ENCODE data around the gene OR52R1.
"Not testable (repeated sequence)": the region's sequence is repeated elsewhere in the genome, so short reads cannot be mapped to it uniquely, and the experiment has no call there.

Gene OR52R1

DNA sequence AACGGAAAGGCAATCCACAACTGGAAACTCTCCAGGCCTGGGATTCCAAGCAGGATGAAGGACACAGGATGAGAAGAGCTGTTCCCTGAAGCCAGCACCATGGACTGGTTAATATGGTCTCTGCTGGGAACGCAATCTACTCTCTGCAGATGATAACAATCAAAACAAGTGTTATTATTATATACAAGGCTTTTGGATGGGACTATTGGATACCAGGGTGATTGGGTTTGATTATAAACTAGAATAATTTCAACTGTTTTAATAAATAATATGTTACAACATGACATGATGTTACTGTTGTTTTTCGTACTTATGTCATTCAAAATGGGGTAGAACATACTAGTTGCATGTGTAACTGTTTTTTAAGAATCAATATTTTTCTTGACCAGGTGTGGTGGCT lies at the start of gene OR52R1:
Gene OR52R1 (minus strand): TSS at position 101 of the 400 bp plus-strand sequence. CDS start 0 bp downstream, at position 101.
- no peak for DNase-seq (ENCODE audit: low read depth, low spot score)

GRCh38 chr11:4851033-4851432 lies 46.9 kb upstream of the OR52R1 start:
- DNase-seq (ENCODE audit: low read depth, low spot score): no peak

DNA sequence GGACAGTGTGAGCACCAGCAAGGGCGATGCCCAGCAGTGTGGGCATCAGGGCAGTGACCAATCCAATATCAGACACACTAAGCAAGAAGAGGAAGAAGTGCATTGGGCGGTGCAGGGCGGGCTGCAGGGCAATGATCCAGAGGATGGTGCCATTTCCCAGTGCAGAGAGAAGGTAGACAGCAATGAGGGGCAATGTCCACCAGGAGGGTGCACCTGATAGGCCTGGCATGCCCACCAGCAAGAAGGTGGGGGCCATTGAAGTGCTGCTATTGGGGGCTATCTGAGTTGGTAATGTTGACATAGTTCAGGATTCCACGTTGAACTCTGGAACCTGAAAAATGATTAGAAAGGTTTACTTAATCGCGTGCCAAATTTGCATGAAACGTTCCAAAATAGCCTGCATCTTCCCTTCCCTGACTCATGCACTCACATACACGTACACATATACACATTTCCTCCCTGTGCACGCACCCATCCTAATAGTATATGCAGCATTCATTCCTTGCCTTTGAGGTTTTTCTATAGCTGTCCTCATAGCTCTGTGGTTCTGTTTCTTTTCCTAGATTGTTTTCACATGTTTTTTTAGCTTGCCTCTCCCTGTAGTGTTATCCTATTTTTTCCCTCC lies 44.8 kb upstream of the OR52R1 start, which contains the start of gene OR51S1:
Gene OR51S1 (minus strand): TSS at position 301 of the 625 bp plus-strand sequence. CDS start 0 bp downstream, at position 301.
- DNase-seq (ENCODE audit: low read depth, low spot score): no peak

DNA sequence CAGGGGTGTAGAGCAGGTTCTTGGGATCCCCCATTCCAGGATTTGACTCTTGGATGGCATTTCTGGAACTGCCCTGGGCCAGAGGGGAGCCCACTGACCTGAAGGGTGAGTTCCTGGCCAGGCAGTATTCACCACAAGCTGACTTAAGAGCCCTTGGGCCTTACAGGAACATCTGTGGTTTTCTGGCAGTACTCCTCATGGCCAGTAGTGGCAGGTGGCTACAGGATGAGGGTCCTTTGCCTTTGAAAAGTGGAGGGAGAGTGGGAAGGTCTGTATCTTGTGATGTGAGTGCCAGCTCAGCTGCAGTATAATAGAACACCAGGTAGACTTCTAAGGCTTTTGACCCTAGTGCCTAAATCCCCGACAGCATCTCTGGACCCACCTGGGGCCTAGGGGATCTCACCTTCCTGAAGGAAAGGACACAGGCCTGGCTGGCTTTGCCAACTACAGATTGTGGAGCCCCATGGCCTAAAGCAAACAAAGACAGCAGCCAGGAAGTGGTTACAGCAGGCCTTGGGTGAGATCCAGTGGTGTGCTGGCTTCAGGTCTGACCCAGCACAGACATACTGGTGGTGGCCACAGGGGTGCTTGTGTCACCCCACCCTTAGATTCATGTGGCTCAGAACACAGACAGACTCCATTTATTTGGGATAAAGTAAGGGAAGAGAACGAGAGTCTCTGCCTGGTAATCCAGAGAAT lies 35.8 kb upstream of the OR52R1 start:
- DNase-seq (ENCODE audit: low read depth, low spot score): no peak

GRCh38 chr11:4830909-4831308 lies 26.7 kb upstream of the OR52R1 start:
- no peak for DNase-seq (ENCODE audit: low read depth, low spot score)

DNA sequence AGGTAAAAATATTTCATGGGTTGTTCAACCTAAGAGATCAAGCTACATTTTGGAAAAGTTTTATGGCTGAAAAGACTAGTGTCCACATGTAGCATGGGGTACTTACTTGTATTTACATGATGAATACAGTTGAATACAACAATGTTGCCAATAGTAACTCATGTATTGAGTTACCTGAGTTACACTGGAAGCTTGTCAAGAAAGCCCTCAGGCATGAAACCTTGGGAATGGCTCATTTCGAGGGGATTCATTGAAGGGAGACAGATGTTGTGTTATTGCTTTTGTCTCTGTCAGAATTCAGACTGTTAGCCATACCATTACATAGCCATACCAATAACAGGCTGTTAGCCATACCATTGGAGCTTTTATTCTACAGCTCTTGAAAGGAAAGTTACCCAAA lies 26.2 kb upstream of the OR52R1 start:
- no peak for DNase-seq (ENCODE audit: low read depth, low spot score)

DNA sequence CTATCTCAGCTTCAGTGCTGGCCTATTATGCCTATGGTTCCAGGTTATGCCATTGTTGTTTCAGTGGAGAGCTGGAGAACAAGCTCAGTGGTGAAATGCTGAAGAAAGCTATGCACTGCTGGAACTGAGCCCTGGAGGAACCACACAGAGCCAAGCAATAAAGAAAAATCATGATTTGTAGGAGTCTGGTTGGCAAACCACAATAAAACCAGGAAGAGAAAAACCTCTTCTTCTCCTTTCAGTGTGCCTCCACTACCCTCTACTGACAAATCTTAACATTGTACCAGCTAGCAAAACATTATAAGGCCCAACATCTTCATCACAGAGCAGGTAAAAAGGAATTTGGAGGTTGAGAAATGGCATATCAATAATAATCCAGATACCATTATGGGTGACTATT lies 22.2 kb upstream of the OR52R1 start:
- no peak for DNase-seq (ENCODE audit: low read depth, low spot score)

GRCh38 chr11:4825132-4825531 lies 21.0 kb upstream of the OR52R1 start:
- no peak for DNase-seq (ENCODE audit: low read depth, low spot score)

GRCh38 chr11:4821021-4821420 lies 16.8 kb upstream of the OR52R1 start, which contains the start of gene OR51F2:
TSS of gene OR51F2 (plus strand) at chr11:4821321. CDS start at chr11:4821422, 101 bp downstream.
- DNase-seq (ENCODE audit: low read depth, low spot score): no peak

- DNase-seq (ENCODE audit: low read depth, low spot score): no peak
These were observed 5.1 kb upstream of the OR52R1 start for GRCh38 chr11:4809246-4809645.

DNA sequence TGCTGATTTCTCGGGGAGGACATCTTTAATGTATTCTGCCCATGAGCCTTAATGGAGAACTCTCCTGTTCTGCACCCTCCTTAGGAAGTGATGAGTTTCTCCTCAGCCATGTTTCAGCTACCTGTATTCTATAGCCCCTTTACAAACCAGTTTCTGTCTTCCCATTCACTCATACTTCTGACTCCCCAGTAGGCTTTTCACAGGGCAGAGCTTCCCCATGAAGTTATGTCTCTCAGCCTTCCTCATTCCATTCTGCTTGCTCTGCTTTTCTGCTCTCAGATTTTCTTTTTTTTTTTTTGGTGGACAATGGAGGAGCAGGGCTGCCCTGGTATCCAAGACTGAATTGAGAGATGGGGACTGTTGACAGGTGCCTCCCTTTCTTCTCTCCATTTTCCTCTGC lies 4.3 kb upstream of the OR52R1 start:
- no peak for DNase-seq (ENCODE audit: low read depth, low spot score)

DNA sequence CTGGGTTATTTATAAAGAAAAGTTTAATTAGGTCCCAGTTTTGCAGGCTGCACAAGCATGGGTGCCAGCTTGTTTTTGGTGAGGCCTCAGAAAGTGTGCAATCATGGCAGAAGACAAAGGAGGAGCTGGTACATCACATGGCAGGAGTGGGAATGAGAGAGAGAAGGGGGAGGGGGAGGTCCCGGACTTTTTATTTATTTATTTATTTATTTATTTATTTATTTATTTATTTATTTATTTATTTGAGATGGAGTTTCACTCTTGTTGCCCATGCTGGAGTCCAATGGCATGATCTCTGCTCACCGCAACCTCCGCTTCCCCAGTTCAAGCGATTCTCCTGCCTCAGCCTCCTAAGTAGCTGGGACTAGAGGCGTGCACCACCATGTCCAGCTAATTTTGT lies 2.9 kb downstream of the OR52R1 start:
- not testable (repeated sequence) for DNase-seq (ENCODE audit: low read depth, low spot score)

DNA sequence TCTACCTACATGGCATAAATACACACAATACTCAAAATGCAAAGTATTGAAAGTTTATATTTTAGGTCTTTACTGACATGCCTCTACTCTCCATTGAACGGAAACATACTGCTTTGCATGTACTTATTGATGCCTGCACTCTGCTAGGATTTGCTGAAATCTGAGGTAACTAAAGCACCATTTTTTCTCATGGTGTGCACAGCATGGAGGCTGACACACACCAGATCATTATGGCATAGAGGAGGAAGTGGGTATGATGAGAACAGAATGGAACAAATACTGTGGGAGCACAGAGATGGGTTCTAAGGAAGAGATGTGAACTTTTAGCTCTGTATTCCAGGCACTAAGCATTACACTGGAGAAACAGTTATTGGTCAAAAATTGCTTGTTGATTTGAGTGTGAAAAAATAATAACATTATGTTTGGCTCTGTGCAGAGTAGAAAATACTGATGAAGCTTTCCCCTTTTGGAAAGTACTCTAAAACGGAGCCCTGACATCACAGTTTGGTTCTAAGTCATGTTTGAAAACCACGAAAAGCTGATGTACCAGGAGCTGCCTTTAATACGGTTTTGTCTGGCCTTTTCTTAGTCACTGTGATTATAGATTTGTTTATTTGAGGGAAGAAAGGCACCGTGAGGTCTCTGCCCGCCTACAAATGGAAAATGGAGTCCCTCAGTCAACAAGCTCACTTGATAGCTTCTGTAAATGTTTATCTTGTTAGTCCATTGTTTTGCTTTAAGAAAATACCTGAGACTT lies 5.6 kb downstream of the OR52R1 start:
- DNase-seq (ENCODE audit: low read depth, low spot score): no peak

GRCh38 chr11:4797206-4797605 lies 7.0 kb downstream of the OR52R1 start:
- no peak for DNase-seq (ENCODE audit: low read depth, low spot score)

- no peak for DNase-seq (ENCODE audit: low read depth, low spot score)
These were observed 21.7 kb downstream of the OR52R1 start for GRCh38 chr11:4782454-4782853.

DNA sequence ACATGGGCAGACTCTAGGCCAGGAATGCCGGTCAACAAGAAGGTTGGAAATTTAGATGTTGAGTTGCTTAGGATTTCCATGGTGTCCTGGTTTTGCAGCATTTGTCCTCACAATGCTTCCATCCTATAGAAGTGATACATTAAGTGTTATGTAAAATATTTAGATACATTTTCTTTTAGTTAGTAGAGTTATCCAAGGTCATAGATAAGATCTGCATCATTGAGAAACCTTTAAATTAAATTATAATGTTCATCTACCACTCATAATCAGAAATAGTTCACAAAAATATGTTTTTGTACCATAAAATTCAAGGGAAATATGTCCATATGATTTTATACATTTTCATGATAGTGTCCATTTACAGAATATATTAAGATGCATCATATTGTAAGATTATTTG lies 34.3 kb downstream of the OR52R1 start, which contains the start of gene OR51F1:
Gene OR51F1 (minus strand): TSS at position 101 of the 400 bp plus-strand sequence. CDS start 0 bp downstream, at position 101.
- DNase-seq (ENCODE audit: low read depth, low spot score): no peak

GRCh38 chr11:4768094-4768493 lies 36.1 kb downstream of the OR52R1 start:
- DNase-seq (ENCODE audit: low read depth, low spot score): no peak

- DNase-seq (ENCODE audit: low read depth, low spot score): no peak
These were observed 37.6 kb downstream of the OR52R1 start for GRCh38 chr11:4766420-4767043.

GRCh38 chr11:4763096-4763495 lies 41.1 kb downstream of the OR52R1 start:
- no peak for DNase-seq (ENCODE audit: low read depth, low spot score)

All from activated CD4-positive, CD25-positive, alpha-beta regulatory T cell treated with anti-CD3 and anti-CD28 coated beads, Interleukin-2, amount 50 U/mL, for 16 hours (primary cell).